ENCODE data around the gene PPP1R13B.

PPP1R13B gene

GRCh38 chr14:103715052-103716000 lies 132.0 kb downstream of the PPP1R13B start, which contains the start of the genes XRCC3 and ZFYVE21:
TSS of gene XRCC3 (minus strand) at chr14:103715451. CDS start at chr14:103711087, 4,364 bp downstream.
TSS of gene ZFYVE21 (plus strand) at chr14:103715810. CDS start at chr14:103715842, 32 bp downstream.
- no peak for TF ChIP-seq CTCF (IDR thresholded peaks at IDR 0.05)
- Mint-ChIP-seq H3K27me3 (ENCODE audit: low read depth, poor library complexity) (no peaks in the 10 kb centered on the region), H3K4me1 (peaks cover 69% of the 10 kb centered on the region), H3K4me3 (peak within 1 kb of the TSS; percentile 87), H3K36me3 (ENCODE audit: low read depth) (peaks cover 18% of the 10 kb centered on the region), H3K27ac (peak within 1 kb of the TSS; percentile 89), H3K9me3 (no peaks in the 10 kb centered on the region)
- peak; percentile 99 for DNase-seq

- H3K4me1 Mint-ChIP-seq = peaks cover 62% of the 10 kb centered on the region
- H3K27me3 Mint-ChIP-seq (ENCODE audit: low read depth, poor library complexity) = no peaks in the 10 kb centered on the region
- DNase-seq = no peak
- H3K9me3 Mint-ChIP-seq = no peaks in the 10 kb centered on the region
- H3K36me3 Mint-ChIP-seq (ENCODE audit: low read depth) = peaks cover 25% of the 10 kb centered on the region
- no peak for TF ChIP-seq CTCF (IDR thresholded peaks at IDR 0.05)
- peak overlapping the region; percentile 98 for H3K27ac Mint-ChIP-seq
- peak overlapping the region; percentile 87 for H3K4me3 Mint-ChIP-seq
These were observed 133.2 kb downstream of the PPP1R13B start for GRCh38 chr14:103714063-103714724.

GRCh38 chr14:103713304-103714062 lies 133.9 kb downstream of the PPP1R13B start:
- no peak for DNase-seq
- Mint-ChIP-seq H3K9me3 (no peaks in the 10 kb centered on the region), H3K36me3 (ENCODE audit: low read depth) (peaks cover 25% of the 10 kb centered on the region), H3K27me3 (ENCODE audit: low read depth, poor library complexity) (no peaks in the 10 kb centered on the region), H3K4me3 (peak overlapping the region; percentile 87), H3K27ac (peak overlapping the region; percentile 98), H3K4me1 (peaks cover 55% of the 10 kb centered on the region)
- no peak for TF ChIP-seq CTCF (IDR thresholded peaks at IDR 0.05)

- DNase-seq = no peak
- Mint-ChIP-seq H3K27ac (peak overlapping the region; percentile 98), H3K4me3 (no peak overlapping the region), H3K27me3 (ENCODE audit: low read depth, poor library complexity) (no peaks in the 10 kb centered on the region), H3K9me3 (no peaks in the 10 kb centered on the region), H3K36me3 (ENCODE audit: low read depth) (peaks cover 25% of the 10 kb centered on the region), H3K4me1 (peaks cover 48% of the 10 kb centered on the region)
- no peak for TF ChIP-seq CTCF (IDR thresholded peaks at IDR 0.05)
These were observed 134.6 kb downstream of the PPP1R13B start for GRCh38 chr14:103712633-103713247.
